ENCODE data around the gene ZNF76.

The ZNF76 gene

GRCh38 chr6:35343092-35343834 lies 83.7 kb downstream of the ZNF76 start:
- peak overlapping the region; percentile 84 for H3K4me3 ChIP-seq (ENCODE audit: low read depth, low read length)
- POLR2A ChIA-PET: interaction anchor here (0.7 to 1.7 kb wide), 3 partner anchors 11 to 125 kb away, joined by 5 to 7 read pairs (median 6); partner anchors contain the start of gene RPL10A
- CTCF ChIA-PET: interaction anchor here (0.6 to 10.1 kb wide), 19 partner anchors 9 to 257 kb away, joined by 3 to 430 read pairs (median 12); partner anchors contain the start of genes FANCE and RPL10A
- TF ChIP-seq CTCF (IDR thresholded peaks at IDR 0.05; ENCODE audit: insufficient read depth, low read length, missing control alignments): no peak
- DNase-seq (ENCODE audit: low read depth, low spot score): no peak

- ChIA-PET POLR2A (interaction anchor here (0.7 to 1.7 kb wide), 2 partner anchors 10 to 124 kb away, joined by 5 to 6 read pairs; partner anchors contain the start of gene RPL10A), CTCF (interaction anchor here (0.9 to 10.1 kb wide), 16 partner anchors 8 to 123 kb away, joined by 3 to 430 read pairs (median 16); partner anchors contain the start of genes FANCE and RPL10A)
- peak overlapping the region; percentile 84 for H3K4me3 ChIP-seq (ENCODE audit: low read depth, low read length)
- no peak for TF ChIP-seq CTCF (IDR thresholded peaks at IDR 0.05; ENCODE audit: insufficient read depth, low read length, missing control alignments)
- DNase-seq (ENCODE audit: low read depth, low spot score): no peak
These were observed 84.5 kb downstream of the ZNF76 start for GRCh38 chr6:35343835-35344550.
